Trophoblast cell (in vitro differentiated cells and primary cell): ENCODE measurements around the gene OGFOD2.

Experiments used
- DNase-seq, 2 donors: peaks; one replicate each; pipeline ENCODE4 v3.0.0-alpha.2; 2016
- H2AFZ ChIP-seq: 2 replicates; pipeline ENCODE4 v1.6.1; 2013; ENCODE audit warnings: low read length, moderate library complexity, mild to moderate bottlenecking; ENCODE audit not compliant: insufficient read depth, poor library complexity
- H2AK5ac ChIP-seq: 2 replicates; pipeline ENCODE4 v1.6.1; 2013; ENCODE audit warnings: mild to moderate bottlenecking, low read length
- H2BK120ac ChIP-seq: 2 replicates; pipeline ENCODE4 v1.6.1; 2013; ENCODE audit warnings: low read length, mild to moderate bottlenecking, moderate library complexity; ENCODE audit not compliant: insufficient read depth, poor library complexity
- H2BK12ac ChIP-seq: 2 replicates; pipeline ENCODE4 v1.6.1; 2013; ENCODE audit warnings: mild to moderate bottlenecking, low read length, moderate library complexity
- H2BK5ac ChIP-seq: 2 replicates; pipeline ENCODE4 v1.6.1; 2013; ENCODE audit warnings: low read length, low read depth, moderate library complexity, mild to moderate bottlenecking; ENCODE audit not compliant: poor library complexity
- H3K14ac ChIP-seq: 2 replicates; pipeline ENCODE4 v1.6.1; 2013; ENCODE audit warnings: mild to moderate bottlenecking, low read length
- H3K18ac ChIP-seq: 2 replicates; pipeline ENCODE4 v1.6.1; 2013; ENCODE audit warnings: mild to moderate bottlenecking, low read length
- H3K23ac ChIP-seq: 2 replicates; pipeline ENCODE4 v1.6.1; 2013; ENCODE audit warnings: low read length
- H3K27ac ChIP-seq: 2 replicates; pipeline ENCODE4 v1.5.1; 2013; ENCODE audit warnings: low read depth, mild to moderate bottlenecking, inconsistent platforms, low read length, moderate library complexity
- H3K27me3 ChIP-seq: 2 replicates; pipeline ENCODE4 v1.6.1; 2013; ENCODE audit warnings: inconsistent platforms, mild to moderate bottlenecking, low read length, moderate library complexity; ENCODE audit not compliant: insufficient read depth
- H3K36me3 ChIP-seq, 2 experiments: 1 replicate in 1 of 2; 2 replicates in 1 of 2; pipeline ENCODE4 v1.6.1; 2013; ENCODE audit warnings: low read length in 2 of 2, mild to moderate bottlenecking in 2 of 2, moderate library complexity in 1 of 2; ENCODE audit not compliant: insufficient read depth in 2 of 2, control insufficient read depth in 1 of 2
- H3K4ac ChIP-seq: 2 replicates; pipeline ENCODE4 v1.6.1; 2013; ENCODE audit warnings: low read depth, mild to moderate bottlenecking, low read length, moderate library complexity
- H3K4me1 ChIP-seq, 2 experiments: 1 replicate in 1 of 2; 2 replicates in 1 of 2; pipeline ENCODE4 v1.6.1; 2013; ENCODE audit warnings: low read length in 2 of 2, mild to moderate bottlenecking in 2 of 2, moderate library complexity in 1 of 2; ENCODE audit not compliant: insufficient read depth in 2 of 2, control insufficient read depth in 1 of 2
- H3K4me2 ChIP-seq: 2 replicates; pipeline ENCODE4 v1.6.1; 2013; ENCODE audit warnings: inconsistent platforms, mild to moderate bottlenecking, low read length, moderate library complexity
- H3K4me3 ChIP-seq: 2 replicates; pipeline ENCODE4 v1.5.1; 2013; ENCODE audit warnings: mild to moderate bottlenecking, low read depth, low read length, inconsistent platforms
- H3K79me1 ChIP-seq: one replicate; pipeline ENCODE4 v1.6.1; 2013; ENCODE audit warnings: low read length
- H3K79me2 ChIP-seq: 2 replicates; pipeline ENCODE4 v1.6.1; 2013; ENCODE audit warnings: low read length, mild to moderate bottlenecking; ENCODE audit not compliant: control insufficient read depth, insufficient read depth, poor library complexity
- H3K9ac ChIP-seq: 2 replicates; pipeline ENCODE4 v1.6.1; 2013; ENCODE audit warnings: mild to moderate bottlenecking, low read length
- H3K9me3 ChIP-seq: 2 replicates; pipeline ENCODE4 v1.6.1; 2013; ENCODE audit warnings: low read depth, mild to moderate bottlenecking, control low read depth, inconsistent platforms, low read length; ENCODE audit not compliant: insufficient read depth
- H4K12ac ChIP-seq: 2 replicates; pipeline ENCODE4 v1.6.1; 2013; ENCODE audit warnings: low read depth, mild to moderate bottlenecking, low read length, moderate library complexity
- H4K8ac ChIP-seq: 2 replicates; pipeline ENCODE4 v1.6.1; 2013; ENCODE audit warnings: low read depth, mild to moderate bottlenecking, low read length, moderate library complexity
- H4K91ac ChIP-seq: one replicate; pipeline ENCODE4 v1.6.1; 2013; ENCODE audit warnings: low read depth, mild to moderate bottlenecking, low read length, moderate library complexity
- WGBS: extraction: QIAGEN DNeasy Blood & Tissue Kit; methylation state at CpG from one replicate; pipeline ENCODE4 v1.1.7; 2013; ENCODE audit warnings: missing lambda C conversion rate; ENCODE audit not compliant: insufficient read length, insufficient coverage; ENCODE audit errors: extremely low coverage; 5-methylcytosine and 5-hydroxymethylcytosine counted together

Gene OGFOD2

GRCh38 chr12:123024819-123025391 lies 49.9 kb downstream of the OGFOD2 start:
- no peak overlapping the region for H2BK120ac ChIP-seq

GRCh38 chr12:123026094-123026853 lies 51.2 kb downstream of the OGFOD2 start:
- H2AK5ac ChIP-seq = peak overlapping the region; percentile 28

More at GRCh38 chr12:123024819-123025391, 49.9 kb downstream of the OGFOD2 start:
- no peaks in the 10 kb centered on the region for H3K79me2 ChIP-seq
- H2BK5ac ChIP-seq = no peak overlapping the region
- no peak overlapping the region for H4K91ac ChIP-seq
- H3K9me3 ChIP-seq = peaks cover 3% of the 10 kb centered on the region
- DNase-seq = peak; percentile 83 to 86
- H3K14ac ChIP-seq = no peak overlapping the region
- no peak overlapping the region for H3K4me3 ChIP-seq
- no peak overlapping the region for H3K4ac ChIP-seq
- no peak overlapping the region for H3K18ac ChIP-seq
- no peak overlapping the region for H2BK12ac ChIP-seq
- H3K4me1 ChIP-seq = peaks cover 0 to 2% of the 10 kb centered on the region in 2 experiments
- no peak overlapping the region for H3K27ac ChIP-seq
- no CpG with 5 or more reads among the region's 9 CpGs for WGBS
- no peaks in the 10 kb centered on the region for H3K79me1 ChIP-seq
- H4K8ac ChIP-seq = no peak overlapping the region
- H3K4me2 ChIP-seq = no peak overlapping the region
- H3K27me3 ChIP-seq = no peaks in the 10 kb centered on the region
- H3K23ac ChIP-seq = no peak overlapping the region
- H2AFZ ChIP-seq = no peak overlapping the region
- H2AK5ac ChIP-seq = no peak overlapping the region
- H4K12ac ChIP-seq = no peak overlapping the region
- H3K36me3 ChIP-seq = no peaks in the 10 kb centered on the region
- H3K9ac ChIP-seq = no peak overlapping the region

GRCh38 chr12:123027726-123028445 lies 52.8 kb downstream of the OGFOD2 start:
- Histone ChIP-seq H3K4ac (no peak overlapping the region), H2BK120ac (no peak overlapping the region), H3K4me3 (no peak overlapping the region), H3K27ac (no peak overlapping the region), H3K23ac (no peak overlapping the region), H4K8ac (no peak overlapping the region), H4K12ac (no peak overlapping the region), H3K4me2 (no peak overlapping the region), H3K9ac (no peak overlapping the region), H3K4me1 (peaks cover 2 to 4% of the 10 kb centered on the region in 2 experiments), H4K91ac (no peak overlapping the region), H2BK5ac (no peak overlapping the region), H3K36me3 (no peaks in the 10 kb centered on the region), H3K79me2 (no peaks in the 10 kb centered on the region), H3K18ac (no peak overlapping the region), H3K79me1 (no peaks in the 10 kb centered on the region), H2AFZ (no peak overlapping the region), H2BK12ac (no peak overlapping the region), H2AK5ac (no peak overlapping the region), H3K27me3 (no peaks in the 10 kb centered on the region), H3K9me3 (peaks cover 4% of the 10 kb centered on the region), H3K14ac (no peak overlapping the region)
- DNase-seq = no peak
- WGBS = no CpG with 5 or more reads among the region's 19 CpGs

More at GRCh38 chr12:123026094-123026853, 51.2 kb downstream of the OGFOD2 start:
- H4K12ac ChIP-seq = no peak overlapping the region
- H3K79me1 ChIP-seq = no peaks in the 10 kb centered on the region
- H3K14ac ChIP-seq = no peak overlapping the region
- no CpG with 5 or more reads among the region's 9 CpGs for WGBS
- H3K4me1 ChIP-seq = peaks cover 2 to 3% of the 10 kb centered on the region in 2 experiments
- peak overlapping the region; percentile 48 for H3K4me3 ChIP-seq
- no peak overlapping the region for H2BK12ac ChIP-seq
- no peak overlapping the region for H2AFZ ChIP-seq
- H3K36me3 ChIP-seq = no peaks in the 10 kb centered on the region
- H3K18ac ChIP-seq = no peak overlapping the region
- no peak overlapping the region for H3K9ac ChIP-seq
- peak; percentile 58 to 76 for DNase-seq
- no peak overlapping the region for H2BK120ac ChIP-seq
- no peak overlapping the region for H4K91ac ChIP-seq
- no peaks in the 10 kb centered on the region for H3K79me2 ChIP-seq
- no peak overlapping the region for H3K27ac ChIP-seq
- H2BK5ac ChIP-seq = no peak overlapping the region
- H3K4me2 ChIP-seq = no peak overlapping the region
- H3K9me3 ChIP-seq = peaks cover 3% of the 10 kb centered on the region
- H4K8ac ChIP-seq = no peak overlapping the region
- H3K27me3 ChIP-seq = no peaks in the 10 kb centered on the region
- no peak overlapping the region for H3K23ac ChIP-seq
- H3K4ac ChIP-seq = no peak overlapping the region

- no peaks in the 10 kb centered on the region for H3K36me3 ChIP-seq
- H3K18ac ChIP-seq = no peak overlapping the region
- H3K4me1 ChIP-seq = peaks cover 2 to 4% of the 10 kb centered on the region in 2 experiments
- H3K4me3 ChIP-seq = no peak overlapping the region
- no peak overlapping the region for H2AK5ac ChIP-seq
- no peak overlapping the region for H4K12ac ChIP-seq
- no peaks in the 10 kb centered on the region for H3K79me1 ChIP-seq
- no peak overlapping the region for H2BK5ac ChIP-seq
- no peak overlapping the region for H2BK12ac ChIP-seq
- no peak overlapping the region for H4K8ac ChIP-seq
- no peak overlapping the region for H3K27ac ChIP-seq
- H3K9ac ChIP-seq = no peak overlapping the region
- DNase-seq = no peak
- no CpG with 5 or more reads among the region's 7 CpGs for WGBS
- peaks cover 4% of the 10 kb centered on the region for H3K9me3 ChIP-seq
- no peak overlapping the region for H2BK120ac ChIP-seq
- H3K14ac ChIP-seq = no peak overlapping the region
- H2AFZ ChIP-seq = no peak overlapping the region
- no peaks in the 10 kb centered on the region for H3K27me3 ChIP-seq
- H3K79me2 ChIP-seq = no peaks in the 10 kb centered on the region
- no peak overlapping the region for H3K4me2 ChIP-seq
- no peak overlapping the region for H3K4ac ChIP-seq
- H4K91ac ChIP-seq = no peak overlapping the region
- H3K23ac ChIP-seq = no peak overlapping the region
These were observed 53.4 kb downstream of the OGFOD2 start for GRCh38 chr12:123028475-123028874.
